SK-N-SH treated with all-trans-retinoic acid at 6 μM for 48 hours (cell line): ENCODE results near the gene TCF12.

ENCODE experiments used
- ARNTL ChIP-seq: fragments of 450-650 bp; formaldehyde crosslinking; IDR thresholded peaks from 2 replicates; pipeline ENCODE4 v1.5.0; 2020; ENCODE audit warnings: low read depth, mild to moderate bottlenecking, moderate library complexity, borderline replicate concordance
- SNAI2 ChIP-seq: fragments of 250-450 bp; sonication (Bioruptor Pico); IDR thresholded peaks from 2 replicates; pipeline ENCODE4 v1.5.0; 2020; ENCODE audit warnings: mild to moderate bottlenecking, moderate library complexity

DNA sequence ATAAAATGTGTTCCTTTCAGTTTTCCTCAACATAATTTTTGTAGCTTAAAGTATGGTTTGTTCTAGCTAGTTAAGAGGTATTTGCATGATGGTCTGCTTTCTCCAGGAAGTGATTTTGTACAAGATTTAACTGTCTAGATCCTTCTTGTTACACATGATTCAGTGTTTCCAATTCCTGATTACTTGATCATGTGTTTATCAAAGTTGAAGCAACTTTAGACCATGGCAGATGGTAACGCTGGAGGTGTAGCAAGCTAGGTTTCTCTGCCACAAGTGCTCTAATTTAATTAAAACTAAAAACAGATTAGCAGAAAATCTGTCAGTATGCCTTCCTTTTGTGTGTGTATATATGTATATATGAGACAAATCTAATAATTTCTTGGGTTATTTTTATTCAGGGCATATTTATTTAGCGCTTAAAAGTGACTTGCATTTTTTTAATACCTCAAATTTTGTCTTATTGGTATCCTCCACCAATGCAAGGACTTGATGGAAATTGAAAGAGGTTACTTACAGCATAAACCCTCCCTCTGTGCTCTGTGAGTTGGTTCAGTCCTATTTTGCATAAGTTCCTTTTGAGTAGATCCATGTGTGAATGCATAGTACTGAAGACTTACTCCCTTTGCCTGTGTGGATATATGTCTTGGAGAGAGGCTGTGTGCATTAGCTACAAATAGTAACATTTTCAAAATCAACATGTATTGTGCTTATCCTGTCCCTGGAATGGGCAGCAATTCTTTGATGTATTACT, 300.6 kb downstream of the TCF12 start:
- TF ChIP-seq ARNTL, result no peak
- no peak for TF ChIP-seq SNAI2 (CRISPR knock-in tag)
